Colonic mucosa (tissue), 4 donors: Measurements from ENCODE around the gene POC1A. TPM values are rescaled to one million over a fixed set of nuclear protein-coding genes. Genes with fewer than 3 reads are reported as not detected.

ENCODE experiments used
- DNase-seq: peaks from one replicate; pipeline ENCODE4 v3.0.0-alpha.2; 2020
- H3K27ac ChIP-seq: fragments of 200-600 bp; one replicate; pipeline ENCODE4 v1.8.0; 2021
- H3K27me3 ChIP-seq: fragments of 200-600 bp; one replicate; pipeline ENCODE4 v1.8.0; 2021
- H3K36me3 ChIP-seq: fragments of 200-600 bp; one replicate; pipeline ENCODE4 v1.8.0; 2021
- H3K4me1 ChIP-seq: fragments of 200-600 bp; one replicate; pipeline ENCODE4 v1.8.0; 2021; ENCODE audit warnings: mild to moderate bottlenecking
- H3K4me3 ChIP-seq: fragments of 200-600 bp; one replicate; pipeline ENCODE4 v1.8.0; 2021
- H3K9ac ChIP-seq, 2 donors: one replicate each; pipeline ENCODE4 v1.7.0; 2013; ENCODE audit warnings: control low read depth in 2 of 2, low read depth in 2 of 2, low read length in 2 of 2
- H3K9me3 ChIP-seq: fragments of 200-600 bp; one replicate; pipeline ENCODE4 v1.8.0; 2021
- CTCF ChIP-seq: fragments of 200-600 bp; IDR thresholded peaks from one replicate; pipeline ENCODE4 v1.8.0; 2022; ENCODE audit warnings: antibody characterized with exemption, mild to moderate bottlenecking
- intact Hi-C: fragments of 100-400 bp; cut with DNase I; formaldehyde crosslinking; loops from one replicate; pipeline ENCODE4 v1.14.1; 2022
- total RNA-seq, 2 donors: library from RNA; stranded (reverse); fragmentation: NEBNext Ultra II Directional in 1 of 2; extraction: Animal tissue kit (Norgen Biotek cat#: 25700) in 1 of 2; gene quantifications; one replicate each; pipeline ENCODE4 v1.2.1, GENCODE V29; 2021
- donor health status: healthy.
- donor health status: DM: no; HTN: no; CAD: no.
- donor health status: DM: no; HTN: no; CAD: no.

POC1A gene
- total RNA-seq, 2 donors from 2014 or later, result 7.6 to 33.7 TPM

DNA sequence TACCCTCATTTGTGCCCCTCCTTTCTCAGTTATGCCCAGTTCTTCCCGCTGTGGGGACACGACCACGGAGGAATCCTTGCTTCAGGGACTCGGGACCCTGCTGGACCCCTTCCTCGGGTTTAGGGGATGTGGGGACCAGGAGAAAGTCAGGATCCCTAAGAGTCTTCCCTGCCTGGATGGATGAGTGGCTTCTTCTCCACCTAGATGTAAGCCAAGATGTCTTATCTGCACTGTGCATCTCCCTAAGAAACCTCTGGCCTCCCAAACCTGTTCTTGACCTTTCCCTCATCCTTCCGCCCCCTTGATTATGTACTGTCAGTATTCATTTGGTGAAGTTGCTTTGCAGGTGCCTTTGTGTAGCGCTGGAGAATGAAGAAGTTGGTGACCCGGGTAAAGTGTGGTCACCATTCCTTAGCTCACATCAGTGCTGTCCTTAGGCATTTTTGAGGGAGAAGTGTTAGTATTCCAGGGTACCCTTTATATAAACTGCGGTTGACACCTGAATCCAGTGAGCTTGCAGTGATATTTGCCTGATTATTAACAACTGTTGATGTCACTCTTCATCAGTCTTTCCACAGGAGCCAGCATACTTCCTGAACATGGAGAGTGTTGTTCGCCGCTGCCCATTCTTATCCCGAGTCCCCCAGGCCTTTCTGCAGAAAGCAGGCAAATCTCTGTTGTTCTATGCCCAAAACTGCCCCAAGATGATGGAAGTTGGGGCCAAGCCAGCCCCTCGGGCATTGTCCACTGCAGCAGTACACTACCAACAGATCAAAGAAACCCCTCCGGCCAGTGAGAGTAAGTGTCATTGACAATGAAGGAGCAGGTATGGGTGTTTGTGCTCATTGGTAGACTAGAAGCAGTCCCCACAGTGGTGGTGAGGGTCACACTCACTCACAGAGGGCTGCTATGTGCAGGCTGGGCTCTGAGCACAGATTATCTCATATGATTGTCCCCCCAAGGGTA is 44.7 kb upstream of the POC1A start:
- H3K27ac ChIP-seq, result peak overlapping the region; percentile 84
- intact Hi-C loops, result no loop called here

DNA sequence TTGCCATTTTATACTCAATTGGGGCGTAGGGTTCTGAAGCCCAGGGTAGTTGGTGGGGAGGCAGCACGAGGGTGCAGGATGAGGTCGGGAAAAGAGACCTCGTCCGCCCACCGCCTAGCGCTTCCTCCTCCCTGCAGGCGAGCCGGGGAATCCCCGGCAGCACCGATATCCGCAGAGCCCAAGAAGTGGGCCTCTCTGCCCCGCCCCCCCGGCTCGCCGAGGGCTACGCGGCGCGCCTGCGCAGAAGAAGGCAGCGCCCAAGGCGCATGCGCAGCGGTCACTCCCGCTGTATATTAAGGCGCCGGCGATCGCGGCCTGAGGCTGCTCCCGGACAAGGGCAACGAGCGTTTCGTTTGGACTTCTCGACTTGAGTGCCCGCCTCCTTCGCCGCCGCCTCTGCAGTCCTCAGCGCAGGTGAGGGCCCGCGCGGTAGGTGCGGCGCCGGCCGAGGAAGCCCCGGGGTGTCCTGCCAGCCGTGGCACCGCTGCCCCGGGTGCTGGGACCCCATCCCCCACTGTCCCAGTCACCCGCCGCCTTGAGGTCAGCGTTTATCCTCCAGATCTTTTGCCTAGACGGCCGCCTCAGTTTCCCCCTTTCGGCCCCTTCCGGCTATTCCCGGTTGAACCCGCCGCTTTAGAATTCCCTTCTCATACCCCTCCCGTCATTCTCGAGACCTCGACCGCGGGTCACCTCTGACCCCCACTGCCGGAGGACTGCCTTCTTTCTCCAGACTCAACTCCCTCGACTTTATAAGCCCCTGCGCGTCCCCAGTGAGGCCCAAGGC is 43.8 kb upstream of the POC1A start, which contains the start of gene ALAS1:
ALAS1 (plus strand) TSS at position 319 of the 784 bp plus-strand sequence. CDS start 1,082 bp downstream, outside the sequence.
- peak; percentile 94 for DNase-seq
- intact Hi-C loops, result no loop called here
- Histone ChIP-seq H3K27ac (peak within 1 kb of the TSS; percentile 84), H3K9ac (peak within 1 kb of the TSS; percentile 94 to 95), H3K27me3 (no peaks in the 10 kb centered on the region), H3K4me1 (peaks cover 19% of the 10 kb centered on the region), H3K4me3 (peak within 1 kb of the TSS; percentile 70), H3K9me3 (no peaks in the 10 kb centered on the region), H3K36me3 (peaks cover 6% of the 10 kb centered on the region)
- no peak for TF ChIP-seq CTCF

More for the DNA sequence above, 44.7 kb upstream of the POC1A start:
- Histone ChIP-seq H3K9me3 (no peaks in the 10 kb centered on the region), H3K9ac (peak overlapping the region; percentile 94 to 95), H3K27me3 (no peaks in the 10 kb centered on the region), H3K36me3 (peaks cover 13% of the 10 kb centered on the region), H3K4me3 (peak overlapping the region; percentile 70), H3K4me1 (peaks cover 19% of the 10 kb centered on the region)
- DNase-seq, result no peak
- TF ChIP-seq CTCF, result no peak

DNA sequence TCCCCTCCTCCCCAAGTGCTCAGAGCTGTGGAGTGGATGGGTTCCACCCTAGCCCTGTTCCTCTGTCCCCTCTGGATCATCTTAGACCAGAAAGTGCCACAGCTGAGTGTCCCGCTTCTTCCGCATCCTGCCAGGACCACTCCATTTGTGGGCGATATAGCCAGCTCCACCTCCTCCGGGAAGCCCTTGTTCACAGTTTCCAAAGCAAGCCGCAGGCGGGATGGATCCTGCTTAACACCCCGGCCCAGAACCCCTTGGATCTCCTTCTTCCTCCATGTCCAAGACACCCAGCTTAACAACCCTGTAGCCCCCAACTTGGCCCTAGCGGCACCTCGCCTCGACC is 43.2 kb upstream of the POC1A start:
- DNase-seq, result no peak
- H3K4me1 ChIP-seq, result peaks cover 19% of the 10 kb centered on the region
- H3K27ac ChIP-seq, result peak overlapping the region; percentile 84
- H3K27me3 ChIP-seq, result no peaks in the 10 kb centered on the region
- H3K9ac ChIP-seq, result peak overlapping the region; percentile 67 to 95
- no peak for TF ChIP-seq CTCF
- H3K9me3 ChIP-seq, result no peaks in the 10 kb centered on the region
- peak overlapping the region; percentile 70 for H3K4me3 ChIP-seq
- intact Hi-C loops, result no loop called here
- peaks cover 5% of the 10 kb centered on the region for H3K36me3 ChIP-seq

- intact Hi-C loops, result no loop called here
- H3K36me3 ChIP-seq, result peaks cover 5% of the 10 kb centered on the region
- H3K4me1 ChIP-seq, result peaks cover 19% of the 10 kb centered on the region
- peak; percentile 88 for DNase-seq
- H3K4me3 ChIP-seq, result no peak overlapping the region
- H3K9me3 ChIP-seq, result no peaks in the 10 kb centered on the region
- TF ChIP-seq CTCF, result no peak
- peak overlapping the region; percentile 84 for H3K27ac ChIP-seq
- H3K9ac ChIP-seq, result peak overlapping the region in 1 of 2 donors; percentile 95
- no peaks in the 10 kb centered on the region for H3K27me3 ChIP-seq
Measured at GRCh38 chr3:52196977-52197376, 42.8 kb upstream of the POC1A start.

- intact Hi-C loops, result no loop called here
- Histone ChIP-seq H3K27ac (peak overlapping the region; percentile 84), H3K4me3 (no peak overlapping the region), H3K4me1 (peaks cover 19% of the 10 kb centered on the region), H3K9ac (no peak overlapping the region), H3K36me3 (no peaks in the 10 kb centered on the region), H3K9me3 (no peaks in the 10 kb centered on the region), H3K27me3 (no peaks in the 10 kb centered on the region)
- peak; percentile 26 for DNase-seq
- TF ChIP-seq CTCF, result no peak
Measured at GRCh38 chr3:52195823-52196331, 41.7 kb upstream of the POC1A start.
